AG09319 (cell line): ENCODE data around the gene SSRP1.

Experiments used
- DNase-seq: peaks from one replicate; pipeline ENCODE4 v3.0.0-alpha.2; 2010; ENCODE audit warnings: low read depth; ENCODE audit errors: extremely low read depth
- CTCF ChIP-seq: IDR thresholded peaks from 2 replicates; pipeline ENCODE4 v1.5.1; 2011; ENCODE audit warnings: low read depth, mild to moderate bottlenecking, inconsistent platforms, low read length, moderate library complexity

Gene SSRP1

GRCh38 chr11:57335343-57336110 lies at the start of gene SSRP1:
SSRP1 (minus strand) TSS chr11:57335892; CDS start chr11:57335121, 771 bp downstream.
- no peak for DNase-seq
- TF ChIP-seq CTCF: peak; percentile 5

- TF ChIP-seq CTCF: no peak
- DNase-seq: no peak
Measured at GRCh38 chr11:57380975-57381374, 45.3 kb upstream of the SSRP1 start, which contains the start of gene PRG3. PRG3 (minus strand) TSS chr11:57381150; CDS start chr11:57380708, 442 bp downstream.

DNA sequence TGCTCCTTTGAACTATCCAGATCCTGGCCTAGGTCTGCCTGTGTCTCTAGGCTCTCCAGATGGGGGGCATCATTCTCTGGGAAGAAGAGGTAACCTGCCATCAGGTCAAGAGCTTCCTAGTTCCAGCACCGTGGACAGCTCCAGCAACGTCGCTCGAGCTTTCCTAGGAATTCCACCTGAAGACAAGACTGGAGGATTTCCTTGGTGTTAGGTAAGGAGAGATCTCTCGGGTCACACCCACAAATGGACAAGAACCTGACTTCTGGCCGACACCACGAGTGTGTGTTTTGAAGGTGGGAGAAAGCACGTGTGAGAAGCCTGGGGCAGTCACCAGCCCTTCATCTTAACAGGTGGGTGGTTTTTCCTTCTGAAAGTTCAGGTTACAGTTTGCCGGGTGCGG lies 44.0 kb upstream of the SSRP1 start:
- no peak for DNase-seq
- no peak for TF ChIP-seq CTCF

DNA sequence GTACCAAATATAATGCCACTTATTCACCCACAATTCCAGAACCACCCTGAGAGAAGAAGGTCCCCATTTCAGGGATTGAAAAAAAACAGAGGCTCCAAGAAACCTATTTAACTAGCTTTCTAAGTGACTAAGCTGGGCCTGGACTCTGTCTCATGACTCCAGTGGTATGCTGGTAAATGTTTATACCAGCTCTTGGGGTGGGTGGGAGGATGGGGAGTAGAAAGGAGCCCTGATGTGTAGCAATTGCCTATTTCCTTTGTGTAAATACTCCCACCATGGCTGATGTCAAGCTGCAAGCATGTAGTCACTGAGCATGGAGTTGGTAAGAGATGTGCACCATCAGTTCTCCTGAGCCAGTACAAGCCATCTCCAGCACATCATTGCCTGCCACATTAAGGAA lies 42.5 kb upstream of the SSRP1 start:
- no peak for TF ChIP-seq CTCF
- no peak for DNase-seq

DNA sequence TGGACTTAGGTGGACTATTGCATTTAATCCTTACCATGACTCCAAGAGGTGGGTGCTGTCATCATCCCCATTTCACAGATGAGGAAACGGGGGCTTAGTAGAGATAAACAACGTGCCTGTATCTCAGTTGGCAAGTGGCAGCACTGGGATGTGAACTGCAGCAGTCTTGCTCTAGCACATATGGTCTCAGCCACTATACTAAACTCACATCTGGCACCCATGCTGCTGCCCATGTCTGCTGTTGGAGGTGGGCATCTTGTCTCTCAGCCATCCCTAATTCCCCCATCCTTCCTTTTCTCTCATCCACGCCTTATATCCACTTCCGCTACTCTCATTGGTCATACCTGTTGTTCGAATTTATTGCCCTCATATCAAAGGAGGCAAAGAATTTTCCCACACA lies 41.4 kb upstream of the SSRP1 start:
- no peak for TF ChIP-seq CTCF
- DNase-seq: no peak

- no peak for DNase-seq
- TF ChIP-seq CTCF: no peak
Measured at GRCh38 chr11:57376095-57377090, 40.7 kb upstream of the SSRP1 start.

GRCh38 chr11:57375490-57375889 lies 39.8 kb upstream of the SSRP1 start:
- no peak for DNase-seq
- TF ChIP-seq CTCF: no peak
